ENCODE measurements around the gene POLR1A. TPM values are rescaled to one million over a fixed set of nuclear protein-coding genes. Genes with fewer than 3 reads are reported as not detected.

POLR1A gene
- total RNA-seq, 4 donors from 2014 or later = 11.8 to 20.2 (median 16.2) TPM

GRCh38 chr2:86020984-86021383, 84.7 kb downstream of the POLR1A start:
- H3K9me3 ChIP-seq = no peaks in the 10 kb centered on the region
- H3K4me3 ChIP-seq = no peak overlapping the region
- peaks cover 0 to 16% (median 6%) of the 10 kb centered on the region in 3 donors for H3K4me1 ChIP-seq
- WGBS, 2 donors = 53 to 59% methylated on average over 3 to 5 of the region's 7 CpGs
- DNase-seq = no peak
- TF ChIP-seq CTCF (IDR thresholded peaks at IDR 0.05) = no peak
- TF ChIP-seq POLR2A (IDR thresholded peaks at IDR 0.05) = no peak
- intact Hi-C loops (cut with DNase I) = no loop called here
- peaks cover 0 to 22% (median 0%) of the 10 kb centered on the region in 3 donors for H3K36me3 ChIP-seq
- H3K27ac ChIP-seq = peak overlapping the region in 2 of 4 donors; percentile 3 to 12
- H3K27me3 ChIP-seq = no peaks in the 10 kb centered on the region

- intact Hi-C loops (cut with DNase I) = no loop called here
- 65 to 86% methylated on average over 5 of the region's 5 CpGs for WGBS, 2 donors
- Histone ChIP-seq H3K27me3 (no peaks in the 10 kb centered on the region), H3K4me1 (peaks cover 0 to 16% (median 6%) of the 10 kb centered on the region in 3 donors), H3K36me3 (peaks cover 0 to 3% (median 0%) of the 10 kb centered on the region in 3 donors), H3K4me3 (no peak overlapping the region), H3K9me3 (peaks cover 0 to 10% (median 9%) of the 10 kb centered on the region in 3 donors), H3K27ac (no peak overlapping the region)
- no peak for DNase-seq
- TF ChIP-seq CTCF (IDR thresholded peaks at IDR 0.05) = no peak
- no peak for TF ChIP-seq POLR2A (IDR thresholded peaks at IDR 0.05)
Measured at GRCh38 chr2:86019121-86019520, 86.6 kb downstream of the POLR1A start.

DNA sequence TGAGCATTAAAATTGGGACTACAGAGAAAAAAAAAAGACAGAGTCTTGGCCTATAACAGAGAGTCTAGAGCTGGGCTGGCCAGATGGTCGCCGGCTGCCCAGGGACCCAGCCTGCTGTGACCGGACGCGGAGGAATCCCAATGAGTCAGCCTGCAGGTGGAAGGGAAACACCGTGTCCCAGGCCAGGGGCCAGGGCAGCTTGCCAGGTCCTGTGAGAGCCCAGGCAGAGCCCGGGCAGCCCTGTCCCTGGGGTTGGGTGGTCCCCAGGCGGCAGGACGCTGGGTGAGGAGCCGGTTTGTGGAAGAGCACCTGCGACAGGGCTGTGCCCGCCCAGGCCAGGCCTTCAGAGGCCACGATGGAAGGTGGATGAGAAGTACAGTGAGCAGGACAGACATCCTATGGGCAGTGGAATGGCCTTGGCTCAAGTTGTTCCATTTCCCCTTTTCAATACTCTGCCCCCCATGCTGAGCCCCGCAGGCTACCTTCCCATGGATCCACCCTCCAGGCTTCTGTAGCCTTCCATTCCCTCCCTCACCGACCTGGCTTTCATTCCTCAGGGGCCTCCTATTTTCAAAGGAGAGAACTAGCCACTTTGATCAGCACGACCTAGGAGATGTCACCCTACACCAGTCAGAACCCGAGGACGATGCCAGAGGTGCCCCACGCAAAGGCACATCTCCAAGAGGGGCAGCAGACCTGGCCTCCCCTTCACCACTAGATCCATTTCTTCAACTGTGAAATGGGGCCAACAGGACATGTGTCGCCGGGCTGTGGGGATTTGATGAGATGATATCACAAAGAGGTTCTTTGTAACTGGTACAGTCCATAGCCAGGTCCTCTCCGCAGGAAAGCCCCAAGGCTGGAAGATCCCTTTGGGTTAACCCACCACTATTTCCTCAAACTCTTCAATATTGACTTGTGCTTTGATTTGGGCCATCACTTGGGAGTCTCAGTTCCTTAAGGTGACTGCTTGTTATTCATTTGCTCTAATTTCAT, 87.5 kb downstream of the POLR1A start:
- H3K4me1 ChIP-seq = peaks cover 0 to 16% (median 6%) of the 10 kb centered on the region in 3 donors
- 74 to 77% methylated on average over 12 to 15 of the region's 22 CpGs for WGBS, 2 donors
- no peak overlapping the region for H3K27ac ChIP-seq
- no peaks in the 10 kb centered on the region for H3K36me3 ChIP-seq
- no peak overlapping the region for H3K4me3 ChIP-seq
- TF ChIP-seq POLR2A (IDR thresholded peaks at IDR 0.05) (no peak), CTCF (IDR thresholded peaks at IDR 0.05) (no peak)
- intact Hi-C loops (cut with DNase I) = no loop called here
- DNase-seq = no peak
- peaks cover 0 to 12% (median 12%) of the 10 kb centered on the region in 3 donors for H3K9me3 ChIP-seq
- no peaks in the 10 kb centered on the region for H3K27me3 ChIP-seq

GRCh38 chr2:86016581-86016980, 89.1 kb downstream of the POLR1A start:
- H3K36me3 ChIP-seq = no peaks in the 10 kb centered on the region
- TF ChIP-seq POLR2A (IDR thresholded peaks at IDR 0.05) (no peak), CTCF (IDR thresholded peaks at IDR 0.05) (no peak)
- WGBS, 2 donors = 86 to 92% methylated on average over 6 to 12 of the region's 12 CpGs
- intact Hi-C loops (cut with DNase I) = no loop called here
- H3K4me3 ChIP-seq = no peak overlapping the region
- H3K27me3 ChIP-seq = no peaks in the 10 kb centered on the region
- no peak overlapping the region for H3K27ac ChIP-seq
- peaks cover 0 to 12% (median 12%) of the 10 kb centered on the region in 3 donors for H3K9me3 ChIP-seq
- peaks cover 0 to 16% (median 6%) of the 10 kb centered on the region in 3 donors for H3K4me1 ChIP-seq
- no peak for DNase-seq

- intact Hi-C loops (cut with DNase I) = no loop called here
- DNase-seq = no peak
- TF ChIP-seq CTCF (IDR thresholded peaks at IDR 0.05) (no peak), POLR2A (IDR thresholded peaks at IDR 0.05) (no peak)
- H3K4me1 ChIP-seq = peaks cover 0 to 8% (median 0%) of the 10 kb centered on the region in 3 donors
- H3K4me3 ChIP-seq = no peak overlapping the region
- H3K27ac ChIP-seq = no peak overlapping the region
- H3K36me3 ChIP-seq = no peaks in the 10 kb centered on the region
- peaks cover 0 to 12% (median 12%) of the 10 kb centered on the region in 3 donors for H3K9me3 ChIP-seq
- 87 to 89% methylated on average over 1 of the region's 1 CpG for WGBS, 2 donors
- H3K27me3 ChIP-seq = no peaks in the 10 kb centered on the region
Measured at GRCh38 chr2:86015699-86016098, 90.0 kb downstream of the POLR1A start.
